ENCODE data around the gene PTPRD. TPM values are rescaled to one million over a fixed set of nuclear protein-coding genes. Genes with fewer than 3 reads are reported as not detected.

PTPRD gene
- total and polyA plus RNA-seq, 2 donors (not counting 1 experiment from before 2014, with no cell fraction given) = 0.35 to 4.8 TPM

DNA sequence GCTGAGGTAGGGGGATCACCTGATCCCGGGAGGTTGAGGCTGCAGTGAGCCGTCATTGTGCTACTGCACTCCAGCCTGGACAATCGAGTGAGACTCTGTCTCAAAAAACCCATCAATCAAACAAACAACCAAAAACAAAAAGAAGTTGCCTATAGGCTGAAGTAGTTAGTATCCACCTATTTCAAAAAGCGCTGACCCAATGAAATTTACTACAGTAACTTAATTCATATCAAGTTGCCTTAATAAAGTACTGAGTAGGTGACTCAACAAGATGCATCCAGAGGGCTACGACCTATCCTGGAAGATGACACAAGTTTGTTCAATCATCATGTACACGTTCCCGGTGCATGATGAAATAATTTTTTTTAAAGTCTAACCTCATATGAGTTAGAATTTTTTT is 2164.6 kb downstream of the PTPRD start:
- Histone ChIP-seq H3K4me3 (replicated peaks in 1 of 4; ENCODE audit: control extremely low read depth in 1 of 4, insufficient read depth in 1 of 4, low read depth in 3 of 4, low read length in 4 of 4) (no peak overlapping the region), H2AFZ (ENCODE audit: low read length) (no peak overlapping the region), H3K79me2 (ENCODE audit: control insufficient read depth, insufficient read depth, low read length) (no peaks in the 10 kb centered on the region), H3K9ac (ENCODE audit: insufficient read depth, low read length) (no peak overlapping the region), H3K4me2 (ENCODE audit: extremely low read depth, insufficient read depth, low read length) (no peak overlapping the region), H4K20me1 (ENCODE audit: control insufficient read depth, extremely low read depth, insufficient read depth, low read length) (no peaks in the 10 kb centered on the region), H3K27me3 (ENCODE audit: control insufficient read depth, insufficient read depth, low read length) (no peaks in the 10 kb centered on the region), H3K36me3 (ENCODE audit: control insufficient read depth, insufficient read depth, low read length) (no peaks in the 10 kb centered on the region), H3K4me1 (ENCODE audit: control insufficient read depth, extremely low read depth, insufficient read depth, low read length) (no peaks in the 10 kb centered on the region), H3K9me3 (ENCODE audit: control insufficient read depth, insufficient read depth, low read depth, low read length) (no peaks in the 10 kb centered on the region), H3K27ac (ENCODE audit: insufficient read depth, low read length) (no peak overlapping the region)
- TF ChIP-seq CTCF (conservative IDR thresholded peaks at IDR 0.05 in 1 of 2, IDR thresholded peaks at IDR 0.05 in 1 of 2; ENCODE audit: low read depth in 1 of 2, low read length in 2 of 2) (no peak), EZH2 (IDR thresholded peaks at IDR 0.05; ENCODE audit: low read length, missing control alignments) (no peak)
- no peak for DNase-seq (ENCODE audit: low read depth in 2 of 2)

DNA sequence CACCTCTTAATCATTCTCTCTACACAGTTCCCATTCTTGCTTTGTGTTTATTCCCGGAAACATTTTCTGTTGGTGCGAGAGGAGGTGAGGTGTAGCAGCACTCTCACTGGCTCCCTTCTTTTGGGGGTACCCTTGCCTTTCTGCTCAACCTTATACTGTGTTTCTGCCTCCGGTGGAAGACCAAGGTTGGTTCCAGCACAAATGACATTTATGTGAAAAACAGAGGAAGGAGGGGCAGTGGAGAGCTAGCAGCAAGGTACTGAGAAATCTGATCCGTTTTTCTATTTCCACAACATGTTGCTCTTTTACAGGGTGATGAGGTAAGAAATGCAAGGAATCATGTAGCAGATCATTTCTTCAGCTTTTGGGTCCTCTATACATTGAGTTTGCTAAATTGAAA is 2165.2 kb downstream of the PTPRD start:
- DNase-seq (ENCODE audit: low read depth in 2 of 2) = no peak
- Histone ChIP-seq H3K36me3 (ENCODE audit: control insufficient read depth, insufficient read depth, low read length) (no peaks in the 10 kb centered on the region), H3K4me3 (replicated peaks in 1 of 4; ENCODE audit: control extremely low read depth in 1 of 4, insufficient read depth in 1 of 4, low read depth in 3 of 4, low read length in 4 of 4) (no peak overlapping the region), H3K27ac (ENCODE audit: insufficient read depth, low read length) (no peak overlapping the region), H3K4me1 (ENCODE audit: control insufficient read depth, extremely low read depth, insufficient read depth, low read length) (no peaks in the 10 kb centered on the region), H3K9ac (ENCODE audit: insufficient read depth, low read length) (no peak overlapping the region), H4K20me1 (ENCODE audit: control insufficient read depth, extremely low read depth, insufficient read depth, low read length) (no peaks in the 10 kb centered on the region), H3K79me2 (ENCODE audit: control insufficient read depth, insufficient read depth, low read length) (no peaks in the 10 kb centered on the region), H3K4me2 (ENCODE audit: extremely low read depth, insufficient read depth, low read length) (no peak overlapping the region), H2AFZ (ENCODE audit: low read length) (no peak overlapping the region), H3K27me3 (ENCODE audit: control insufficient read depth, insufficient read depth, low read length) (no peaks in the 10 kb centered on the region), H3K9me3 (ENCODE audit: control insufficient read depth, insufficient read depth, low read depth, low read length) (no peaks in the 10 kb centered on the region)
- no peak for TF ChIP-seq CTCF (conservative IDR thresholded peaks at IDR 0.05 in 1 of 2, IDR thresholded peaks at IDR 0.05 in 1 of 2; ENCODE audit: low read depth in 1 of 2, low read length in 2 of 2)
- TF ChIP-seq EZH2 (IDR thresholded peaks at IDR 0.05; ENCODE audit: low read length, missing control alignments) = no peak

- H3K9me3 ChIP-seq (ENCODE audit: control insufficient read depth, insufficient read depth, low read depth, low read length) = no peaks in the 10 kb centered on the region
- DNase-seq (ENCODE audit: low read depth in 2 of 2) = no peak
Measured at GRCh38 chr9:8437876-8438275, 2174.9 kb downstream of the PTPRD start.

More at GRCh38 chr9:8437876-8438275, 2174.9 kb downstream of the PTPRD start:
- no peaks in the 10 kb centered on the region for H3K27me3 ChIP-seq (ENCODE audit: control insufficient read depth, insufficient read depth, low read length)
- no peaks in the 10 kb centered on the region for H3K79me2 ChIP-seq (ENCODE audit: control insufficient read depth, insufficient read depth, low read length)
- TF ChIP-seq CTCF (conservative IDR thresholded peaks at IDR 0.05 in 1 of 2, IDR thresholded peaks at IDR 0.05 in 1 of 2; ENCODE audit: low read depth in 1 of 2, low read length in 2 of 2) (no peak), EZH2 (IDR thresholded peaks at IDR 0.05; ENCODE audit: low read length, missing control alignments) (no peak)
- H3K36me3 ChIP-seq (ENCODE audit: control insufficient read depth, insufficient read depth, low read length) = no peaks in the 10 kb centered on the region
- H3K9ac ChIP-seq (ENCODE audit: insufficient read depth, low read length) = no peak overlapping the region
- H3K4me3 ChIP-seq (replicated peaks in 1 of 4; ENCODE audit: control extremely low read depth in 1 of 4, insufficient read depth in 1 of 4, low read depth in 3 of 4, low read length in 4 of 4) = no peak overlapping the region
- H3K4me2 ChIP-seq (ENCODE audit: extremely low read depth, insufficient read depth, low read length) = no peak overlapping the region
- no peaks in the 10 kb centered on the region for H3K4me1 ChIP-seq (ENCODE audit: control insufficient read depth, extremely low read depth, insufficient read depth, low read length)
- no peak overlapping the region for H3K27ac ChIP-seq (ENCODE audit: insufficient read depth, low read length)
- H4K20me1 ChIP-seq (ENCODE audit: control insufficient read depth, extremely low read depth, insufficient read depth, low read length) = no peaks in the 10 kb centered on the region
- H2AFZ ChIP-seq (ENCODE audit: low read length) = no peak overlapping the region

Measured in fibroblast of lung (primary cell).